A673 (cell line): ENCODE measurements around the gene PLAC8.

Experiments used
- CTCF ChIP-seq: fragments of 300-800, 200-600 bp; sonication (generic); conservative IDR thresholded peaks from 2 replicates; pipeline ENCODE4 v1.5.1; 2017; ENCODE audit warnings: low read depth, mild to moderate bottlenecking, antibody characterized with exemption, low read length, moderate library complexity, mixed read lengths
- EZH2 ChIP-seq: fragments of 200-600 bp; sonication (generic); IDR thresholded peaks from 2 replicates; pipeline ENCODE4 v1.6.1; 2017; ENCODE audit warnings: borderline replicate concordance, low read depth, mild to moderate bottlenecking, mixed read lengths, antibody characterized with exemption, low read length; ENCODE audit not compliant: poor library complexity, severe bottlenecking

DNA sequence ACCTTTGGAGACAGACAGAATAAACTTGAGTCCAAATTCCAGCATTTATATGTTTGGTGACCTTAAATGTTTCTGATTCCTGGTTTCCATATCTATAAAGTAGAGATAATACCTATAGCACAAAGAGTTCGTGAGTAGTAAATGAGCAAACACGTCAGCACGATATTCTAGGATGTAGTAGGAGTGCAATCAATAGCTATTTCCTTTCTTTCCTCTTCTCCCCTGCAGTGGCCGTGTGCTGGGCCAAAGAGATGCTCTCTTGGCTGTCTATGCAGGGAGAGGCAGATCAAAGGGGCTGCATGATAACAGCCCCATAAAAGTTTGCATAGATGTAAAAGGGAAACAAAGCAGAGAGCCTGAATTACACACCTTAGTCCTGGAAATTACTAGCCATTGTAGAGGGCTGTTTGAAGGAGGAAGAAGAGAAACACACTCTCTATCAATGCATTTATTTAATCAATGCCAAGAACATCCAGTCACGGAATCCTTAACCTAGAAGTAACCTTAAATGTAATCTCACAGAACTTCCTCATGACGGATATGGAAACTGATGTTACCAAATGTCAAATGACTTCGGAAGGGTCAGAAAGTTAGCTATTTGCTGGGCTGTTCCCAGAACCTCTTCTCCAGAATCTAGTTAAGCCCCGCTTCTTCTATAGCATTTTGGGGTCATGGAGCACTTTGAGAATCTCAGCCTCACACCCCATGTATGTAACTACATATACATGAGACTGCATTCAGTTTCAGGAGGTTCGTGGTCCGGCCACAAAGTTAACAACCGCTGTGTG is 35.5 kb upstream of the PLAC8 start:
- TF ChIP-seq CTCF: no peak
- TF ChIP-seq EZH2: no peak
